ENCODE results near the gene TNFRSF14. TPM values are rescaled to one million over a fixed set of nuclear protein-coding genes. Genes with fewer than 3 reads are reported as not detected.

TNFRSF14 gene
- total and polyA plus RNA-seq, 4 donors = 14.8 to 38.1 (median 29.1) TPM

- TF ChIP-seq CTCF (IDR thresholded peaks at IDR 0.05; ENCODE audit: low read depth, low read length, missing input control) = no peak
- TF ChIP-seq SP1 (IDR thresholded peaks at IDR 0.05) = no peak
- no peak for TF ChIP-seq FOXA1 (IDR thresholded peaks at IDR 0.05)
- TF ChIP-seq RXRA (IDR thresholded peaks at IDR 0.05) = no peak
- no peak for TF ChIP-seq MAX (IDR thresholded peaks at IDR 0.05)
- no peak for TF ChIP-seq GABPA (IDR thresholded peaks at IDR 0.05 in 1 of 2, conservative IDR thresholded peaks at IDR 0.05 in 1 of 2)
- TF ChIP-seq NR2F2 (IDR thresholded peaks at IDR 0.05) = no peak
- no peak for TF ChIP-seq FOXA2 (IDR thresholded peaks at IDR 0.05)
These were observed 37.6 kb upstream of the TNFRSF14 start (continued) for GRCh38 chr1:2518528-2518927.

GRCh38 chr1:2519029-2519685 is 37.0 kb upstream of the TNFRSF14 start:
- Histone ChIP-seq H3K9me3 (ENCODE audit: control insufficient read depth in 4 of 4, low read length in 3 of 4) (no peaks in the 10 kb centered on the region), H3K27ac (ENCODE audit: low read depth in 1 of 2, low read length in 2 of 2) (no peak overlapping the region), H3K9ac (ENCODE audit: low read depth in 1 of 2, low read length in 2 of 2) (no peak overlapping the region), H3K27me3 (ENCODE audit: control insufficient read depth in 4 of 4, insufficient read depth in 4 of 4, low read length in 3 of 4) (no peaks in the 10 kb centered on the region), H3K36me3 (ENCODE audit: control insufficient read depth in 4 of 4, insufficient read depth in 3 of 4, low read depth in 1 of 4, low read length in 3 of 4) (peaks cover 22 to 64% (median 35%) of the 10 kb centered on the region in 4 donors), H3K4me3 (ENCODE audit: low read depth in 1 of 3, low read length in 3 of 3) (no peak overlapping the region), H3K4me1 (ENCODE audit: control insufficient read depth in 4 of 4, insufficient read depth in 4 of 4, low read length in 3 of 4) (peaks cover 11 to 24% (median 22%) of the 10 kb centered on the region in 4 donors)
- WGBS = 96% methylated on average over 25 of the region's 25 CpGs
- DNase-seq (ENCODE audit: low spot score) = no peak
- TF ChIP-seq NR2F2 (IDR thresholded peaks at IDR 0.05) (no peak), REST (IDR thresholded peaks at IDR 0.05) (no peak), YY1 (IDR thresholded peaks at IDR 0.05) (no peak), ZBTB33 (IDR thresholded peaks at IDR 0.05) (no peak), SP1 (IDR thresholded peaks at IDR 0.05) (no peak), RXRA (IDR thresholded peaks at IDR 0.05) (no peak), RAD21 (IDR thresholded peaks at IDR 0.05) (no peak), GABPA (IDR thresholded peaks at IDR 0.05 in 1 of 2, conservative IDR thresholded peaks at IDR 0.05 in 1 of 2) (no peak), CTCF (IDR thresholded peaks at IDR 0.05; ENCODE audit: low read depth, low read length, missing input control) (no peak), JUND (IDR thresholded peaks at IDR 0.05) (no peak), HNF4G (IDR thresholded peaks at IDR 0.05) (no peak), ATF3 (IDR thresholded peaks at IDR 0.05) (no peak), FOXA1 (IDR thresholded peaks at IDR 0.05) (no peak), TAF1 (conservative IDR thresholded peaks at IDR 0.05) (no peak), HNF4A (conservative IDR thresholded peaks at IDR 0.05) (no peak), MAX (IDR thresholded peaks at IDR 0.05) (no peak), EGR1 (IDR thresholded peaks at IDR 0.05; ENCODE audit: low read depth in 2 of 2) (no peak), FOXA2 (IDR thresholded peaks at IDR 0.05) (no peak)
